HG02623 (cell line): ENCODE results near the gene POU2F3.
A peak's percentile ranks its signal among the peaks of the same experiment; 100 is the strongest.

Experiments
- ATAC-seq: cut with Tn5 transposase; IDR thresholded peaks from one replicate; pipeline ENCODE4 v1.9.1; 2021; ENCODE audit warnings: moderate library complexity; ENCODE audit not compliant: unreplicated experiment

POU2F3 gene

GRCh38 chr11:120210626-120211521, 29.1 kb upstream of the POU2F3 start, which contains the start of gene OAF:
OAF (plus strand) TSS chr11:120211032; CDS start chr11:120211280, 248 bp downstream.
- peak; percentile 75 for ATAC-seq

DNA sequence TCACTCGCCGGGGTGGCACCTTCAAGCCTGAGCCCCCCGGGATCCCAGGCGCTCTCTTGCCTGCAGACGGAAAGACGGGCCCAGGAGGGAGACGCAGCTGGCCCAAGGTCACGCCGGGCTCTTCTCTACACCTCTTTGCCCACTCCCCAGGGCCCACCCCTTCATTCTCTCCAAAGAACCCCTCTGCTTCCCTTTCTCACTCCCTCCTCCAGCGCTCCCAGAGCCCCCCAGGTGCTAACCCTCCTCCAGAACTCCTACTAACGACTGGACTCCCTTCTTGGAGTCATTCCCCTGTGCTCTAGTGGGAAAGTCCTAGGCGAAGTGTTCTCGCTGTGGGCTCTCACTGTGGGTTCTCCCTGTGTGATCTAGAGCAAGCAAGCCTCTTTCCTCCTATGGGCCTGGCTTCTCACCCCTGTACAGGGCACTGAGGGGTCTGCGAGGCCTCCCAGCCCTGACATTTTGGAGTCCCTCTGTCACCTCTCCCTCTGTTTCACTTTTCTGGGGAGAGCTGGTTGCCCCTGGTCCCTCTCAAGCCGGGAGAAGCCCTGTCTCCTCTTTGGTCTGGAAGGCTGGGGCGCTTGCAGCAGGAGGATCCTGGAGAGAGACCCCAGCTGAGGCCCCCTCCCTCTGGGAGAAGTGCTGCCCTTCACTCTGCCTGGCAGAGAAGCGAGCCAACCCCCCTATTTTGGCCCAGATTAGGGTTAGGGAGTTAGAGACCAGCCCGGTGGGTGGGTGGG, 28.2 kb upstream of the POU2F3 start:
- no peak for ATAC-seq

DNA sequence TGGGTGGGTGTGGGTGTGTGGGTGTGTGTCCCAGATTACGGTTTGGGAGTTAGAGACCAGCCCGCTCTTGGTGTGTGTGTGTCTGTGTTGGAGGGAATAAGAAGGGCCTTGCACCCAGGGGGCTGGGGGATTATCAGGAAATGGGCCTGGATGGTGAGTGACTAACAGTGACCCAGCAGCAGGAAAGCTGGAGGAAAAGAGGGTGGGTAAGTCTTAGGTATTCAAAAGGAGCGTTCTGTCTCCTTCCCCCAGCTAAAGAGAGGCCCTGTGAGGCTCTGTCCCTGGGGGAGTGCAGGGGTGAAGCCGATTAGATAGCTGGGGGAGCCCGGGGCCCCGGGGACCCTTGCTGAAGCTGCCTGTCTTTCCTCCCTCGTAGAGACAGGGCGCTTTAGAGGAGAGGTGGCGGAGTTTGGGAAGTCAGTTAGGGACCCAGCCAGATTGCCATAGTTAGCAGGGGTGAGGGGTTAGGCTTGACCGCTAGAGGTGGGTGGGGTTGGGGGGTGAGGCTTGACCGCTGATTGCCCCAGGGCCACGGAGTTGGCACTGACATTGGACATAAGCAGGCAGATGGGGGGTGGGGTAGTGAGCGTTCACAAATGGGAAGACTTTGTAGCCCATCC, 27.6 kb upstream of the POU2F3 start:
- ATAC-seq = no peak

- ATAC-seq = no peak
These were observed 27.0 kb upstream of the POU2F3 start for GRCh38 chr11:120212926-120213325.

- ATAC-seq = no peak
These were observed 25.4 kb upstream of the POU2F3 start for GRCh38 chr11:120214581-120214980.

DNA sequence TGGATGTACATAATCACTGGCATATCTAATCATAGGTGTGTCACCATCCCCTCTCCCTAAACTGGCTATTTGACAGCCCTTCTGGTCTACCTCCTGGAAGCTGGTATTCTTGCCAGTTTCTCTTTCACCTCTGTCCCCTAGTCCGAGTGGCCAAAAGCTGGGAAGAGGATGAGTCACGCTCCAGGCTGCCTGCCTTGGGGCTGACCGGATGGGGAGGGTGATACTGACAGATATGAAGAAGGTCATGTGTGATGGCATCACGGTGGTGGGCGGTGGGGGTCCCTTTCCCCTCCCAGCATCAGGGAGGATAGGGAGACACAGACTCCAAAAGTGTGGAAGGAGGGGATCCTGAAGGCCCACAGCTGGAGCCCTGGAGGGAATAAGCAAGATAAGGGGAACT, 24.3 kb upstream of the POU2F3 start:
- no peak for ATAC-seq

DNA sequence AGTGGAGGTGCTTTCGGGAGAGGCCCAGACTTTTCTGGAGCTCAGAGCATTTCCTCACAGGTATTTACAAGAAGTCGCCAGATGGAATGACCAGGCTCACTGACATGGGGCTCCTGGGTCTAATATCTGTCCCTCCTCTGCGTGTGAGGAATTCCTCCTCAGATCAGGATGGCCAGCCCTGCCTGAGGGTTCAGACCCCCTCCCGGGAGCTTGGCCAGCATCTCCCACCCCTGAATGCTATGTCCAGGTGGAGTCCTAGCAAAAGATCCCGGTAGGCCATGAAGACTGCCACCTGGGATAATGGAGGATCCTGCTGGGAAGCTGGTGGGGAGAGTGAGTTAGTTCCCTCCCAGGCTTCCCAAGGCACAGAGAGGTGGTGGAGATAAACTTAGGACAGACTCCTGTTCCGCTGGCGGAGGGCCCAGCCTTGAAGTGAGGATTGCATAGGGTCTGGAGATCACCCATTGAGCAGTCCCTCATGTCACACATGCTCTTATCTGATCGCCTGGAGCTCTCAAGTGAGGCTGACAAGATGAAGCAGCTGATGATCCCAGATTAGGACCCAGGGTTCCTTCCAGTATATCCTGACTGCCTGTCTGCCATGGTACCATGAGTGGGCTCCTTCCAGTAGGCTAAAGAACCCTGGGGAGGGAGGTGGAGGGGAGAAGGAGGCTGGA, 23.4 kb upstream of the POU2F3 start:
- no peak for ATAC-seq

- no peak for ATAC-seq
These were observed 22.4 kb upstream of the POU2F3 start for GRCh38 chr11:120217526-120217925.

DNA sequence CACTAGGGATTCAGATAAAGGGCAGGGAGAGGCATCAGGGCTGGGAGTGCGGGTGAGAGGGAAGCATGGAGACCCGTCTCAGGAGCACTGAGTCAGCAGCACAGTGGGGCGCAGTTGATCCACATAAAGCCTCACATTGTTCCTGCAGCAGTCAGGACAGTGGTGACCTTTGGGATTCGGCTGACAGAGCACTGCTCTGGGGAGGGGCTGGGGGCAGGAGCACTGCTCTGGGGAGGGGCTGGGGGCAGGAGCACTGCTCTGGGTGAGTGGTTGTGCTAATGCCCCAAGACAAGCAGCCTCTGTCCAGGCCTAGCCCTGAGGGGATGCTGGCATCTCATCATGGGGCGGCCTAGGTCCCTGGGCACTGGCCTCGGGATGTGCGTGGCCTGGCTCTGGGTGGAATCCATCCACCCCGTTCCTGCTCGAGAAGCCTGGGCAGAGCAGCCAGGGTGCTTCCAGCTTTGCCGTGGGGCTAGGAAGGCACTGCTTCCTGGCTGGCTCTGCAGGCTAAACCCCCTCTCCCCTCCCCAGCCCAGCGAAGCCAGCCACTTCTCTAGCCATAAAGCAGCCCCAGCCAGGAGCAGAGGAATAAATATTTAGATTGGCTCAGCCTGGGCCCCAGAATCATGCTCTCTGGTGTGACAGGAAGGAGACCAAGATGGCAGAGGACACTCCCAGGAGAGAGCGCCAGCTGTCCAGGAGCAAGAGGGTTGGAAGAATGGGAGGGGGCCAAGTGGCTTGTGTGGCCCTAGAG, 21.8 kb upstream of the POU2F3 start:
- ATAC-seq = no peak

DNA sequence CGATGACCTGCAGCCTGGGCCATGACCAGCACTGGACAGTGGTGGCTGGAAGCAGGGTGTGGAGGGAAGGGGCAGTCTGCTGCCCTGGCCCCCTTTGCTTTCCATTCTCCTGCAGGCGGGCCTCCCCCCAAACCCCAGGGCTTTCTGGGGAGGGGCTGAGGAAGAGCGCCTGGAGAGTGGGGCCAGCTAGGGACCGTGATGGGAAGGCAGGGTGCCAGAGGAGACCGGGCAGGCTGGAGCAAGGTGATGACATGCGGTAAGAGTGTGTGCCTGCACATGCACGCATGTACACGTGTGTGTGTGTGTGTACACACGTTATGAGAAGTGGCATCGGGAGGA, 21.3 kb upstream of the POU2F3 start:
- no peak for ATAC-seq

DNA sequence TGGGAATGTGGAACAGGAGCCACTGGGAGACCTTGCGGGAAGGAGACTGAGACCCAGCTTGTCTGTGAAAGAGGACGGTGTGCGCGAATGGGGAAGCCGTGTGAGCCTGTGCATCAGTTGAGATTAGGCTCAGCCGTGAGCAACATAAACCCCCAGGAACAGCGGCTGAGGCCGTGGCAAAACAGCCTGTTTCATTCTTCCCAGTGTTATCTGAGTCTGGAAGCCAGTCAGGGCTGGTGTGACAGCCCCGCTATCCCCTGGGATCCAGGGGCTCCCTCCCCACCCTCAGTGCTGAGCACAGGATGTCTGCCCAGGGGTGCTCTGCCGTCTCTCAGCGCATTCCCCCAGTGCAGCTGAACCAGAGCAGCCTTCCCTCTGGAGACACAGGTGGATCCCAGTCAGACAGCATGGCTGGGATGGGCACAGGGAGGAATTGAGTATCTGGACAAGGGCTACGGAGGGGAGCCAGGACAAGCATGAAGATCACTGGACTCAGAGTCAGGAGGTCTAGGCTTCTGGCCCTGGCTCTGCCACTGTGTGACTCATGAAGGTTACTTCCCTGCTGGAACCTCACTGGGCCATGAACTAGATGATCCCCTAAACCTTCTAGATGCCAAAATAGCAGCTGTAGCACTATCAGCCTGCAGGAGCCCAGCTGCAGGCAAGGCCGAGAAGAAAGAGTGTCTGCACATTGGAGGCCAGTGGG, 20.6 kb upstream of the POU2F3 start:
- no peak for ATAC-seq

DNA sequence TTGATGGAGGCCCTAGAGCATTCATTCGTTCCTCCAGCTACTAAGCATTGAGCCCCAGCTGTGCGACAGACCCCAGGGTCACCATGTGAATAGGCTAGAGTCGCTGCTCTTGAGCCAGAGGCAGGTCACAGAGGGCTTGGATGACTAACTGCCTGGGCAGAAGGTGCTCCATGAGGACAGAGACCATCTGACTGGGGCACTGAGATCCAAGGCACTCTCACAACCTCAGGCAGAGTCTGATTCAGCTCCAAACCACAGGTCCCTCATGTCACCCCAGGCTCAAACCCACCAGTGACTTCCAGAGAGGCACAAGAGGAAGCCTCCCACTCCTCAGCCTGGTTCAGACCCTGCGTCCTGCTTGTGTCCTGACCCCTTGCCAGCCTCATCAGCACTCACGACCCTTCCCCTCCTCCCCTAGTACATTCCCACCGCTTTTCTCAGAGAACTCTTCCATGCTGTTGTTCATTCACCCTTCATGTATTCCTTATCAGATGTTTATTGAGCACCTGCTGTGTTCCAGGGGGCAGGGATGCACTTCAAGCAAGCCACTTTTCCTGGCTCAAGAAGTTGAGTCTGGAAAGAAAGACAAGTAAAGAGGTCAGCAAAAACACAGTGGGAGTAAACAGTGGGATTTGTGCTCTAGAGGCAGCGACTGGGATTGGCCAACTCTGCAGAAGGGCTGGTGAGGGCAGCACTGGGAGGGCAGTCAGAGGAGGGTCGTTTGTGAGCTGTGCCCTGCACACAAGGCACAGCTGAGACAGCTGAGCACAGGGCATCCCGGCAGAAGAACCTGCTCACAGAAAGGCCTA, 19.8 kb upstream of the POU2F3 start:
- ATAC-seq = no peak

DNA sequence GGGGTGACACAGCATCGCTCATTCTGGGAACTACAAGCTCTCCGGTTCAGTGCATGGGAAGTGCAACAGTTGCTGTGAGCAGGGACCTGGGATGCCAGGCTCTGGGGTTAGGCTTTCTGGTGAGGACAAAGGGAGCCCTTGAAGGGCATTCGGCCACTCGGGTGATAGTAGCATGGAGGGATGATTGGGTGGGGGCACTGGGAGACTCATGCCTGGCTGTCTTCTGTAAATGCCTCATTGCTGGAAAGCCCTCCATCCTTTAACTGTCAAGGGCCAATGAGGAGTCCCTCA, 19.2 kb upstream of the POU2F3 start:
- ATAC-seq = no peak

- no peak for ATAC-seq
These were observed 18.7 kb upstream of the POU2F3 start for GRCh38 chr11:120221115-120221752.

GRCh38 chr11:120222916-120223315, 17.0 kb upstream of the POU2F3 start:
- no peak for ATAC-seq

GRCh38 chr11:120223793-120224192, 16.1 kb upstream of the POU2F3 start:
- ATAC-seq = no peak

- no peak for ATAC-seq
These were observed 15.6 kb upstream of the POU2F3 start for GRCh38 chr11:120224361-120224760.

- ATAC-seq = no peak
These were observed 14.7 kb upstream of the POU2F3 start for GRCh38 chr11:120224972-120225909.
